HCT116 (cell line): ENCODE measurements around the gene ZYG11B. TPM values are rescaled to one million over a fixed set of nuclear protein-coding genes. Genes with fewer than 3 reads are reported as not detected.

Source experiments
- ATAC-seq: fragments of 200-7000 bp; cut with Tn5 transposase; 2 replicates; pipeline ENCODE4 v1.9.1; 2020; ENCODE audit warnings: mild to moderate bottlenecking, moderate library complexity
- BruUV-seq: library from RNA; stranded (reverse); fragments of 400-500 nt; replicated peaks from 2 replicates; lab custom pipeline; 2021; lab: Mats Ljungman, UMichigan
- CTCF ChIA-PET: fragments of 300-600 bp; sonication (Branson Sonifier 250); formaldehyde crosslinking; loops from one replicate; lab custom pipeline; 2021; ENCODE audit warnings: antibody characterized with exemption; lab: Charles Lee
- POLR2A ChIA-PET: fragments of 300-600, 350-600 bp; sonication (Branson Sonifier 250); formaldehyde crosslinking; loops from one replicate; lab custom pipeline; 2021; ENCODE audit warnings: antibody characterized with exemption; lab: Charles Lee
- RAD21 ChIA-PET, 2 experiments: fragments of 300-600 bp; sonication (Branson Sonifier 250); formaldehyde crosslinking; loops; one replicate each; lab custom pipeline; 2023; ENCODE audit warnings: low total read pairs in 2 of 2; ENCODE audit not compliant: uncharacterized antibody in 2 of 2, unreplicated experiment in 2 of 2, low non-redundant PET in 1 of 2; lab: Charles Lee
- DNase-seq: peaks from one replicate; pipeline ENCODE4 v3.0.0-alpha.2; 2010; ENCODE audit warnings: low read depth, low spot score
- H2AFZ ChIP-seq: fragments of 200-600 bp; shearing (Covaris generic), sonication (generic); 2 replicates; pipeline ENCODE4 v1.6.1; 2017; ENCODE audit warnings: low read depth, mixed run types, mixed read lengths, antibody characterized with exemption, low read length; ENCODE audit not compliant: poor library complexity, severe bottlenecking
- H3K27ac ChIP-seq: 2 replicates; pipeline ENCODE4 v1.5.1; 2012; ENCODE audit warnings: low read depth, low read length
- H3K27me3 ChIP-seq: fragments of 200-600 bp; sonication (generic); 2 replicates; pipeline ENCODE4 v1.6.1; 2016; ENCODE audit warnings: mixed run types, low read length, mixed read lengths; ENCODE audit not compliant: insufficient read depth
- H3K36me3 ChIP-seq, 2 experiments: fragments of 200-500 bp in 1 of 2; fragments of 200-600 bp in 1 of 2; sonication (Bioruptor generic) in 1 of 2; sonication (generic) in 1 of 2; 2 replicates each; pipeline versions ENCODE4 v1.5.1 to v1.6.1; 2014 to 2016; ENCODE audit warnings: low read length in 2 of 2, inconsistent platforms in 1 of 2, mixed read lengths in 1 of 2, mixed run types in 1 of 2; ENCODE audit not compliant: insufficient read depth in 2 of 2, control insufficient read depth in 1 of 2
- H3K4me1 ChIP-seq, 2 experiments: fragments of 200-600 bp in 1 of 2; sonication (generic) in 1 of 2; 2 replicates each; pipeline versions ENCODE4 v1.5.1 to v1.6.1; 2012 to 2017; ENCODE audit warnings: low read length in 2 of 2, inconsistent platforms in 1 of 2, mild to moderate bottlenecking in 1 of 2, mixed read lengths in 1 of 2, mixed run types in 1 of 2, moderate library complexity in 1 of 2; ENCODE audit not compliant: insufficient read depth in 2 of 2, control insufficient read depth in 1 of 2
- H3K4me2 ChIP-seq: fragments of 200-600 bp; sonication (generic); 2 replicates; pipeline ENCODE4 v1.6.1; 2017; ENCODE audit warnings: mixed run types, low read length, mixed read lengths
- H3K4me3 ChIP-seq, 2 experiments: fragments of 200-600 bp in 1 of 2; sonication (generic) in 1 of 2; replicated peaks in 1 of 2; 2 replicates each; pipeline ENCODE4 v1.5.1; 2011 to 2016; ENCODE audit warnings: low read length in 2 of 2, control low read depth in 1 of 2, low read depth in 1 of 2, mild to moderate bottlenecking in 1 of 2, mixed read lengths in 1 of 2, mixed run types in 1 of 2
- H3K79me2 ChIP-seq: fragments of 200-600 bp; sonication (generic); 2 replicates; pipeline ENCODE4 v1.6.1; 2017; ENCODE audit warnings: mild to moderate bottlenecking, mixed run types, low read length, moderate library complexity, mixed read lengths; ENCODE audit not compliant: insufficient read depth
- H3K9ac ChIP-seq: fragments of 200-600 bp; sonication (generic); 2 replicates; pipeline ENCODE4 v1.6.1; 2016; ENCODE audit warnings: low read length, mixed read lengths
- H3K9me2 ChIP-seq: fragments of 200-600 bp; sonication (generic), shearing (Covaris generic); 2 replicates; pipeline ENCODE4 v1.6.1; 2017; ENCODE audit warnings: mixed run types, mild to moderate bottlenecking, moderate library complexity; ENCODE audit not compliant: insufficient read depth
- H3K9me3 ChIP-seq, 2 experiments: fragments of 200-500 bp in 1 of 2; fragments of 200-600 bp in 1 of 2; sonication (Bioruptor generic) in 1 of 2; sonication (generic) in 1 of 2; 2 replicates each; pipeline ENCODE4 v1.6.1; 2014 to 2017; ENCODE audit warnings: low read length in 2 of 2, mixed read lengths in 2 of 2, inconsistent platforms in 1 of 2, low read depth in 1 of 2, mild to moderate bottlenecking in 1 of 2, mixed run types in 1 of 2, moderate library complexity in 1 of 2; ENCODE audit not compliant: control insufficient read depth in 1 of 2, insufficient read depth in 1 of 2
- H4K20me1 ChIP-seq: fragments of 200-600 bp; sonication (generic), shearing (Covaris generic); 2 replicates; pipeline ENCODE4 v1.6.1; 2017; ENCODE audit warnings: mixed run types, mild to moderate bottlenecking, moderate library complexity; ENCODE audit not compliant: insufficient read depth
- ATF3 ChIP-seq: IDR thresholded peaks from 2 replicates; pipeline ENCODE4 v1.6.1; 2012
- CBX3 ChIP-seq: IDR thresholded peaks from 2 replicates; pipeline ENCODE4 v1.6.1; 2012; ENCODE audit warnings: low read depth
- CEBPB ChIP-seq: IDR thresholded peaks from 2 replicates; pipeline ENCODE4 v1.6.1; 2012; ENCODE audit warnings: low read depth
- CTCF ChIP-seq, 3 experiments: fragments of 200-600 bp in 1 of 3; sonication (generic) in 1 of 3; IDR thresholded peaks in 2 of 3; conservative IDR thresholded peaks in 1 of 3; 2 replicates each; pipeline ENCODE4 v1.5.1; 2012 to 2017; ENCODE audit warnings: low read depth in 2 of 3, low read length in 2 of 3, antibody characterized with exemption in 1 of 3, borderline replicate concordance in 1 of 3, control low read depth in 1 of 3, mild to moderate bottlenecking in 1 of 3, mixed read lengths in 1 of 3, mixed run types in 1 of 3, moderate library complexity in 1 of 3; ENCODE audit not compliant: insufficient read depth in 1 of 3
- EGR1 ChIP-seq: IDR thresholded peaks from 2 replicates; pipeline ENCODE4 v1.6.1; 2012; ENCODE audit warnings: low read depth
- ELF1 ChIP-seq: IDR thresholded peaks from 2 replicates; pipeline ENCODE4 v1.6.1; 2012; ENCODE audit warnings: low read depth, borderline replicate concordance
- EZH2 ChIP-seq: fragments of 200-600 bp; sonication (generic); IDR thresholded peaks from 2 replicates; pipeline ENCODE4 v1.6.1; 2017; ENCODE audit warnings: antibody characterized with exemption, mixed run types
- EZH2phosphoT487 ChIP-seq: fragments of 200-600 bp; IDR thresholded peaks from 2 replicates; pipeline ENCODE4 v1.6.1; 2018; ENCODE audit warnings: antibody characterized with exemption, borderline replicate concordance
- FOSL1 ChIP-seq: IDR thresholded peaks from 2 replicates; pipeline ENCODE4 v1.6.1; 2012; ENCODE audit warnings: low read depth
- JUND ChIP-seq: IDR thresholded peaks from 2 replicates; pipeline ENCODE4 v1.6.1; 2012
- MAX ChIP-seq: IDR thresholded peaks from 2 replicates; pipeline ENCODE4 v1.6.1; 2012
- POLR2A ChIP-seq: IDR thresholded peaks from 2 replicates; pipeline ENCODE4 v1.7.0; 2011; ENCODE audit warnings: borderline replicate concordance; ENCODE audit not compliant: insufficient read depth, insufficient read length; ENCODE audit errors: extremely low read depth
- POLR2AphosphoS5 ChIP-seq: IDR thresholded peaks from 2 replicates; pipeline ENCODE4 v1.6.1; 2011; ENCODE audit warnings: mild to moderate bottlenecking, low read depth, low read length, moderate library complexity
- RAD21 ChIP-seq: IDR thresholded peaks from 2 replicates; pipeline ENCODE4 v1.6.1; 2012; ENCODE audit warnings: low read depth, mild to moderate bottlenecking
- SIN3A ChIP-seq: IDR thresholded peaks from 2 replicates; pipeline ENCODE4 v1.6.1; 2012; ENCODE audit warnings: low read depth
- SRF ChIP-seq: IDR thresholded peaks from 2 replicates; pipeline ENCODE4 v1.6.1; 2012; ENCODE audit warnings: low read depth
- TCF7L2 ChIP-seq: IDR thresholded peaks from 2 replicates; pipeline ENCODE4 v1.7.0; 2011; ENCODE audit warnings: borderline replicate concordance, inconsistent platforms; ENCODE audit not compliant: insufficient read depth, insufficient read length; ENCODE audit errors: extremely low read depth
- YY1 ChIP-seq: IDR thresholded peaks from 2 replicates; pipeline ENCODE4 v1.6.1; 2011; ENCODE audit warnings: low read length, low read depth, moderate library complexity, mild to moderate bottlenecking; ENCODE audit not compliant: insufficient replicate concordance; ENCODE audit errors: extremely low read depth
- ZFX ChIP-seq: fragments of 450-650 bp; IDR thresholded peaks from 2 replicates; pipeline ENCODE4 v1.6.1; 2017
- ZNF274 ChIP-seq: fragments of 200-500 bp; sonication (Bioruptor generic); IDR thresholded peaks from 2 replicates; pipeline ENCODE4 v1.6.1; 2014; ENCODE audit warnings: mild to moderate bottlenecking, low read depth, low read length, inconsistent platforms
- intact Hi-C: fragments of 100-400 bp; cut with micrococcal nuclease; formaldehyde crosslinking; loops from 2 replicates; pipeline ENCODE4 v1.10.0; 2022
- total RNA-seq: library from RNA; stranded (reverse); gene quantifications from one replicate; pipeline ENCODE4 v1.2.1, GENCODE V29; 2021; ENCODE audit not compliant: unreplicated experiment

The ZYG11B gene
- total RNA-seq, 1 experiment from 2014 or later, result 20.7 TPM

DNA sequence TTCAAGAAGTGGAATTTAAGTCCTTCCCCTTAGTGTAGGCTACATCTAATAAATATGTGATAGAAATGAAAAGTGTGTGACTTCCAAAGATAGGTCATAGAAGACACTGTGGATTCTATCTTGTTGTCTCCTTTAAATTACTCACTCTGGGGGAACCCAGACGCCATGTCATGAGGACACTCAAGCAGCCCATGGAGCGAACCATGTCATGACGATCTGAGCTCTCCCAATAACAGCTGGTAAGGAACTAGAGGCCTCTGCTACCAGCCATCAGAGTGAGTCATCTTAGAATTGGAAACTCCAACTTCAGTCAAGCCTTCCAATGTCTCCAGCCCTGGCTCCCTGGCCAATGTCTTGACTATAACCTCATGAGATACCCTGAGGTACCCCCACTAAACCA, 34.4 kb upstream of the ZYG11B start:
- Histone ChIP-seq H2AFZ (no peak overlapping the region), H3K4me3 (no peak overlapping the region), H3K27ac (no peak overlapping the region), H4K20me1 (0 out of 2 replicates have a peak, but pooled peaks cover 5% of the 10 kb centered on the region), H3K27me3 (no peaks in the 10 kb centered on the region), H3K4me2 (no peak overlapping the region), H3K9me3 (no peaks in the 10 kb centered on the region), H3K9me2 (no peaks in the 10 kb centered on the region), H3K4me1 (peaks cover 0 to under 1% of the 10 kb centered on the region in 2 experiments; a peak in 2 of 4 replicates), H3K79me2 (peaks cover 83% of the 10 kb centered on the region), H3K36me3 (peaks cover 30 to 40% of the 10 kb centered on the region in 2 experiments), H3K9ac (no peak overlapping the region)
- CTCF ChIA-PET, result no interaction called here
- RAD21 ChIA-PET, result no interaction called here
- no peak for TF ChIP-seq ATF3
- no peak for TF ChIP-seq SRF
- no peak for TF ChIP-seq MAX
- TF ChIP-seq TCF7L2, result no peak
- TF ChIP-seq RAD21, result no peak
- TF ChIP-seq JUND, result no peak
- TF ChIP-seq POLR2A, result no peak
- TF ChIP-seq ELF1, result no peak
- no peak for TF ChIP-seq FOSL1
- no peak for TF ChIP-seq EGR1
- TF ChIP-seq EZH2phosphoT487, result no peak
- no peak for TF ChIP-seq ZFX
- no peak for TF ChIP-seq SIN3A
- no peak for TF ChIP-seq POLR2AphosphoS5
- no peak for ATAC-seq
- DNase-seq, result no peak
- intact Hi-C loops, result no loop called here
- POLR2A ChIA-PET, result no interaction called here
- BruUV-seq, result no TSS peak

GRCh38 chr1:52692697-52693096, 33.6 kb upstream of the ZYG11B start:
- DNase-seq, result no peak
- H3K36me3 ChIP-seq, result peaks cover 23 to 32% of the 10 kb centered on the region in 2 experiments
- no peaks in the 10 kb centered on the region for H3K9me2 ChIP-seq
- no peaks in the 10 kb centered on the region for H3K27me3 ChIP-seq
- CTCF ChIA-PET, result no interaction called here
- RAD21 ChIA-PET, result no interaction called here
- no TSS peak for BruUV-seq
- POLR2A ChIA-PET, result no interaction called here
- no peak for TF ChIP-seq ATF3
- no peak for TF ChIP-seq CEBPB
- TF ChIP-seq JUND, result no peak
- no peak for TF ChIP-seq CBX3
- TF ChIP-seq CTCF (IDR thresholded peaks at IDR 0.05 in 2 of 3, conservative IDR thresholded peaks at IDR 0.05 in 1 of 3; ENCODE audit: borderline replicate concordance in 1 of 3, insufficient read depth in 1 of 3, low read depth in 2 of 3, low read length in 2 of 3), result no peak
- TF ChIP-seq SIN3A, result no peak
- TF ChIP-seq TCF7L2, result no peak
- TF ChIP-seq RAD21, result no peak
- no peak for TF ChIP-seq SRF
- TF ChIP-seq ZFX, result no peak
- TF ChIP-seq EZH2, result no peak
- no peak for TF ChIP-seq YY1
- no peak for TF ChIP-seq ZNF274
- TF ChIP-seq POLR2A, result no peak
- TF ChIP-seq ELF1, result no peak
- TF ChIP-seq EGR1, result no peak
- no peak for TF ChIP-seq EZH2phosphoT487
- no peak overlapping the region for H3K9ac ChIP-seq
- H3K4me1 ChIP-seq, result peaks cover 0 to 9% of the 10 kb centered on the region in 2 experiments; a peak in 2 of 4 replicates
- peaks cover 87% of the 10 kb centered on the region for H3K79me2 ChIP-seq
- intact Hi-C loops, result no loop called here
- no peak overlapping the region for H2AFZ ChIP-seq
- 0 out of 2 replicates have a peak, but pooled peaks cover 5% of the 10 kb centered on the region for H4K20me1 ChIP-seq
- H3K4me2 ChIP-seq, result no peak overlapping the region
- H3K27ac ChIP-seq, result no peak overlapping the region
- H3K4me3 ChIP-seq, result no peak overlapping the region
- no peaks in the 10 kb centered on the region for H3K9me3 ChIP-seq
- no peak for ATAC-seq
